ENCODE results near the gene IL20RB. TPM values are rescaled to one million over a fixed set of nuclear protein-coding genes. Genes with fewer than 3 reads are reported as not detected.
A peak's percentile ranks its signal among the peaks of the same experiment; 100 is the strongest.
"Not testable (repeated sequence)": the region's sequence is repeated elsewhere in the genome, so short reads cannot be mapped to it uniquely, and the experiment has no call there.

Gene IL20RB
- total RNA-seq, 1 donor from 2014 or later: 0.82 TPM

DNA sequence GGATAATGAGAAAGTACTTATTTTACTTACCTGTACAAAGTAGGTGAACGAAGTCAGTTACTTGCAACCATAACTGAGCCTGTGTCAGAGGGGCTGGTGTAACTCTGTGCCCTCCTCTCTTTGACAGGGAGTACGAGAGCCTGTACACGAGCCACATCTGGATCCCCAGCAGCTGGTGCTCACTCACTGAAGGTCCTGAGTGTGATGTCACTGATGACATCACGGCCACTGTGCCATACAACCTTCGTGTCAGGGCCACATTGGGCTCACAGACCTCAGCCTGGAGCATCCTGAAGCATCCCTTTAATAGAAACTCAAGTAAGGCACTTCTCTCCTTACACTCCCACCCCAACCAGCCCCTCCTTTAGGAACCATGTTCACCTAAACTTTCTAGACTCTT lies 24.2 kb downstream of the IL20RB start:
- FAIRE-seq: no peak
- no peak for DNase-seq (ENCODE audit: low spot score in 2 of 2)

DNA sequence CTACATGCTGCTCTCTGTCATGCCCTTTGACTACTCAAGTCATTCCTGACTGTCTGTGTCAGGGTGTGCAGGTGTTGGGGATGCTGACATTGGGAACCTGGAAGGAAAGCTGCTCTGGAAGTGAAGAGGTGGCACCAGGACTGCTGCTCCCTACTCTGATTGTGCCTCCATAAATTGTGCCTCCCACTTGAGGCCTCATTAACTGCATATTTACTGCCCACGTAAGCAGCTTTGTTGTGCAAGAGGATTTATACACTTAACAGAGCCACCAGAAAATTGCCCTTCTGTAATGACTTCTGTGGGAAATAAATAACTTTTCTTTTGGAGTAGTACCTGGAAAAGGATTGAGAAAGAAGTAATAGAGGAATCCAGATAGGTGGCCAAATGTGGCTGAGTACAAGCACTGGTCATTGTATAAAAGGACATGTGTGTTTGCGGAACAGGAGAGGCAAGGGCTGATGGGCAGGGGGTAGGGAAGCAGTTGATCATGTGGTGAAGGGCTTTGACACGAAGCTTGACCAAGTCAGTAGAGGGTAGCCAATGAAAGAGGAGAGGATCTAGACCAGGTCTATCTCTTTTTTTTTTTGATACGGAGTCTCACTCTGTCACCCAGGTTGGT lies 24.8 kb downstream of the IL20RB start:
- DNase-seq (ENCODE audit: low spot score in 2 of 2) (no peak), FAIRE-seq (no peak)

GRCh38 chr3:136984837-136985236 lies 27.1 kb downstream of the IL20RB start:
- FAIRE-seq: no peak

GRCh38 chr3:136987398-136987980 lies 29.7 kb downstream of the IL20RB start:
- not testable (repeated sequence) for DNase-seq (ENCODE audit: low spot score in 2 of 2); FAIRE-seq

More at GRCh38 chr3:136984837-136985236, 27.1 kb downstream of the IL20RB start:
- no peak for DNase-seq (ENCODE audit: low spot score in 2 of 2)

GRCh38 chr3:136988651-136989050 lies 30.9 kb downstream of the IL20RB start:
- DNase-seq (ENCODE audit: low spot score in 2 of 2): no peak
- FAIRE-seq: no peak

DNA sequence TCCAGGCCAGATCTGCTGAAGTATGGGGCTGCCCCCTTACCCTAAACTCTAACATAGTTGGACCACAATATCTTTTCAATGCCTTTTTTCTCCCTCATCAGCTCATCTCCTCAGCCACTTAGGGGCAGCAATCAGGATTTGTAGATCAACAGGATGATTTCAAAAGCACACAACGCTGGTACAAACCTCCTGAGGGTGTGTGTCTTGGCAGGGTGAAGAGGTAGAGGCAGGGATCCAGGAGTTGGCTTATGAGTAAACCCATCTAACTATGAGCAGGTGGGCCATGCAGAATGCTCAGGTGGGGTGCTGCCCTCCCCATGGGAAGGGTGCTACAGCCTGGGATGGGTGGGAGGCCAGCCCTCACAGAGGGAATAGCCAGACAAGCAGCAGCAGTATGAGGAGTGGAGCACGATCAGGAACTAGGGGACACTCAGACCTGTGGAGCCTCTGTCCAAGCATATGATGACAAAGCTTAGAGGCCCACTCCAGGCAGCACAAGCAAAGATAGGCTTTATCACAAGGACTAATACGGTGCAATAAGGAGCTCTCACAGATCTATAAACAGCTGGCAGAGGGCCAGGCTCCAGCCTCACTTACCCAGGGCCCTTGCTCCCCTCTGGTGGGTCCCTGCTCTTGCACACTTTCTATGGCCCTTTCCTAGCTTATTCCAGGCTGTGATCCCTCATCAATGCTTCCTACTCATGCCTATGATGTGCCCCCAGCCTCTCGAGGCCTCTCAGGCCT lies 32.2 kb downstream of the IL20RB start:
- FAIRE-seq (no peak), DNase-seq (ENCODE audit: low spot score in 2 of 2) (no peak)

DNA sequence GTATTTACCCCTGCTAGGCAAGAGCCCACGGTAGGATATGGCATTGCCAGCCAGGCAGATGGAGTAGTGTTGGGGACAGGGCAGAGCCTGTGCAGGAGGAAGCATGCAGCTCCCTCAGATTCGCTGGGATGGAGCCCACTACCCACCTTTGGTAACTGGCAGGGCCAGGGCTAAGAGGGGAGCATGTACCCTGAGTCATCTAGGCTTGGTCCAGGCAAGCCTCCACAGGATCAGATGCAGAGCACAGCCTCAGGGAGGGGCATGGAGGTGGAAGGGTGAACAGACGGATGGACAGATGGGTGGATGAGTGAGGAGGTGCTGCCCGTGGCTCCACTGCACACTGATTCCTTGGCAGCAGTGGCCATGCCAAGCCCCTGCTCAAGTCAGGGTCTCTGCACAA lies 33.0 kb downstream of the IL20RB start:
- no peak for FAIRE-seq
- DNase-seq (ENCODE audit: low spot score in 2 of 2): no peak

GRCh38 chr3:136992115-136992514 lies 34.3 kb downstream of the IL20RB start:
- DNase-seq (ENCODE audit: low spot score in 2 of 2): no peak
- FAIRE-seq: no peak

- no peak for FAIRE-seq
- DNase-seq (ENCODE audit: low spot score in 2 of 2): peak in 1 of 2 donors; percentile 35
These were observed 37.2 kb downstream of the IL20RB start for GRCh38 chr3:136994772-136995516.

DNA sequence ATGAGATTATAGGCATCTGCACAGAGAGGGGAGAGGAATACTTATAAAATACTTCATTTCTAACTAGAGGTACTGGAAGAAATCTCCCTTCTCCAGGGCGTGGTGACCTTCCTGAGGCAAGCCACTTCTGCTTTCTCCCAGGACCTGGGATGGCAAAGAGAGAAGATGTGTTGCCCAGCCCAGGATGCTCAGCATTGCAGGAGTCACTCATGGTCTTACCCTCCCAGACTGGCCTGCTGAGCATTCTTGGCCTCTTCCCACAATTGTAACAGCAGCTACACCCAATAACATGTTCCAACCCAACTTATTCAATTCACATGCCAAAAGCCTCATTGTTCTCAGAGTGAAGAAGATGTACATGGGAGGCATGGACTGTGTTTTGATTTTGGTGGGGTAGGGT lies 37.9 kb downstream of the IL20RB start:
- DNase-seq (ENCODE audit: low spot score in 2 of 2) (no peak), FAIRE-seq (no peak)

DNA sequence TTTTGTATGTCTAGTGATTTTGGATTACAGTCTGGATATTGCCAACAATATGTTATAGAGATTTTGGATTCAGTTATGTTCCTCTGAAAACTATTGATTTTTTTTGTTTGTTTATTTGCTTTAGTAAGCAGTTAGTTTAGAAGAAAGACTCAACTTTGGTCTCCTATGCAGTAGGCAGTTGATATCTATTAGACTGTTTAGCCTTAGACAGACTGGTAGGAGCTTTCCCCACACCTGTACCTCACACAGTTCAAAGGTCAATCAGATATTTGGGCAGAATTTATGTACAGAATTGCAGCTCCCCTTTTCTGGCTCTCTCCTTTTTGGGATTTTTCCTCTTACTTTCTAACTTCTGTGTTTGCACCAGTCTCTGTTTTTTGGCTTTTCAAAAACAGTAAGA lies 42.3 kb downstream of the IL20RB start:
- DNase-seq (ENCODE audit: low spot score in 2 of 2) (no peak), FAIRE-seq (no peak)

DNA sequence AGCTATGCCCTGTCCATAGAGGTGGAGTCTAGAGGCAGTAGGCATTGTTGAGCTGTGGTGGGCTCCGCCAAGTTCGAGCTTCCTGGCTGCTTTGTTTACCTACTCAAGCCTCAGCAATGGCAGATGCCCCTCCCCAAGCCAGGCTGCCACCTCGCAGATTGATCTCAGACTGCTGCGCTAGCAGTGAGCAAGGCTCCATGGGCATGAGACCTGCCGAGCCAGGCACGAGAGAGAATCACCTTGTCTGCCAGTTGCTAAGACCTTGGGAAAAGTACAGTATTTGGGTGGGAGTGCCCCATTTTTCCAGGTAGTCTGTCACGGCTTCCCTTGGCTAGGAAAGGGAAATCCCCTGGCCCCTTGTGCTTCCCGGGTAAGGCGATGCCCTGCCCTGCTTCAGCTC lies 49.6 kb downstream of the IL20RB start:
- not testable (repeated sequence) for DNase-seq (ENCODE audit: low spot score in 2 of 2); FAIRE-seq

- FAIRE-seq (no peak), DNase-seq (ENCODE audit: low spot score in 2 of 2) (no peak)
These were observed 50.3 kb downstream of the IL20RB start for GRCh38 chr3:137008131-137008530.

GRCh38 chr3:137008976-137009375 lies 51.2 kb downstream of the IL20RB start:
- FAIRE-seq (no peak), DNase-seq (ENCODE audit: low spot score in 2 of 2) (no peak)

DNA sequence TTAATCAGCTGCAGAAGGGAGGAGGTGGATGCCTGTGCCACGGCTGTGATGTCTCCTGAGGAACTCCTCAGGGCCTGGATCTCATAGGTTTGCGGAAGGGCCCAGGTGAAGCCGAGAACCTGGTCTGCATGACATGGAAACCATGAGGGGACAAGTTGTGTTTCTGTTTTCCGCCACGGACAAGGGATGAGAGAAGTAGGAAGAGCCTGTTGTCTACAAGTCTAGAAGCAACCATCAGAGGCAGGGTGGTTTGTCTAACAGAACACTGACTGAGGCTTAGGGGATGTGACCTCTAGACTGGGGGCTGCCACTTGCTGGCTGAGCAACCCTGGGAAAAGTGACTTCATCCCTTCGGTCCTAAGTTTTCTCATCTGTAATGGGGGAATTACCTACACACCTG lies 52.4 kb downstream of the IL20RB start:
- FAIRE-seq (no peak), DNase-seq (ENCODE audit: low spot score in 2 of 2) (no peak)

DNA sequence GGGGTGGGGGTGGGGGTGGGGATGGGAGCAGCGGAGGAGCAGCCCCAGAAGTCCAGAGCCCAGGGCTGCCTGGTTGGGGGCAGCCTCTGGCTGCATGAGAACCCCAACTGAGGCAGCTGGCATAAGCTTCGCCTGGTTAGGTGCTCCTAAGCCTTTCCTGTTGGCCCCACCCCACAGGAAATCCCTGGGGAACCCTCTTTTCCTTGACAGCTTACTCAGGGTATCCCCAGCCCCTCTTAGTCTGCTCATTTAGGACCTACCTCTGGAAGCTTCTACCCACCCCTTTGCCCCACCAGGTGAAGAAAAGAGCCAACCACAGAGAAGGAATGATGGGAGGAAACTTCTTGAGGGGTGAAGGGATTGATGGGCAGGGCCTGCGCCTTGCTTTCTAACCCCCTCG lies 53.4 kb downstream of the IL20RB start:
- FAIRE-seq (no peak), DNase-seq (ENCODE audit: low spot score in 2 of 2) (no peak)

GRCh38 chr3:137012097-137012501 lies 54.3 kb downstream of the IL20RB start:
- FAIRE-seq: no peak
- no peak for DNase-seq (ENCODE audit: low spot score in 2 of 2)

GRCh38 chr3:137013951-137014688 lies 56.3 kb downstream of the IL20RB start:
- FAIRE-seq (peak; percentile 81), DNase-seq (ENCODE audit: low spot score in 2 of 2) (peak; percentile 62 to 85)

- DNase-seq (ENCODE audit: low spot score in 2 of 2); FAIRE-seq: not testable (repeated sequence)
These were observed 59.5 kb downstream of the IL20RB start for GRCh38 chr3:137017316-137017715.

GRCh38 chr3:137020315-137020714 lies 62.5 kb downstream of the IL20RB start:
- no peak for DNase-seq (ENCODE audit: low spot score in 2 of 2)

More at GRCh38 chr3:137020315-137020714, 62.5 kb downstream of the IL20RB start:
- FAIRE-seq: no peak

Data from frontal cortex (tissue), 4 donors.